Activated naive CD8-positive, alpha-beta T cell treated with anti-CD3 and anti-CD28 coated beads, Interleukin-2, amount 50 U/mL, for 24 hours (primary cell): ENCODE measurements around the gene LSM11.
A peak's percentile ranks its signal among the peaks of the same experiment; 100 is the strongest.
"Not testable (repeated sequence)": the region's sequence is repeated elsewhere in the genome, so short reads cannot be mapped to it uniquely, and the experiment has no call there.

Source experiments
- ATAC-seq: fragments of 150-1000 bp; cut with Tn5 transposase; one replicate; pipeline ENCODE4 v1.10.0; 2021
- DNase-seq: peaks from one replicate; pipeline ENCODE4 v3.0.0; 2021
- H3K27ac Mint-ChIP-seq: one replicate; pipeline ENCODE4 v1.8.0; 2021; ENCODE audit warnings: mild to moderate bottlenecking, mixed read lengths
- H3K27me3 Mint-ChIP-seq: one replicate; pipeline ENCODE4 v1.8.0; 2021; ENCODE audit warnings: mixed read lengths
- H3K36me3 Mint-ChIP-seq: one replicate; pipeline ENCODE4 v1.8.0; 2021; ENCODE audit warnings: low read depth, mixed read lengths
- H3K4me1 Mint-ChIP-seq: one replicate; pipeline ENCODE4 v1.8.0; 2021; ENCODE audit warnings: mixed read lengths
- H3K4me3 Mint-ChIP-seq: one replicate; pipeline ENCODE4 v1.8.0; 2021; ENCODE audit warnings: mild to moderate bottlenecking, moderate library complexity, mixed read lengths
- H3K9me3 Mint-ChIP-seq: one replicate; pipeline ENCODE4 v1.8.0; 2021; ENCODE audit warnings: mixed read lengths

Gene LSM11

DNA sequence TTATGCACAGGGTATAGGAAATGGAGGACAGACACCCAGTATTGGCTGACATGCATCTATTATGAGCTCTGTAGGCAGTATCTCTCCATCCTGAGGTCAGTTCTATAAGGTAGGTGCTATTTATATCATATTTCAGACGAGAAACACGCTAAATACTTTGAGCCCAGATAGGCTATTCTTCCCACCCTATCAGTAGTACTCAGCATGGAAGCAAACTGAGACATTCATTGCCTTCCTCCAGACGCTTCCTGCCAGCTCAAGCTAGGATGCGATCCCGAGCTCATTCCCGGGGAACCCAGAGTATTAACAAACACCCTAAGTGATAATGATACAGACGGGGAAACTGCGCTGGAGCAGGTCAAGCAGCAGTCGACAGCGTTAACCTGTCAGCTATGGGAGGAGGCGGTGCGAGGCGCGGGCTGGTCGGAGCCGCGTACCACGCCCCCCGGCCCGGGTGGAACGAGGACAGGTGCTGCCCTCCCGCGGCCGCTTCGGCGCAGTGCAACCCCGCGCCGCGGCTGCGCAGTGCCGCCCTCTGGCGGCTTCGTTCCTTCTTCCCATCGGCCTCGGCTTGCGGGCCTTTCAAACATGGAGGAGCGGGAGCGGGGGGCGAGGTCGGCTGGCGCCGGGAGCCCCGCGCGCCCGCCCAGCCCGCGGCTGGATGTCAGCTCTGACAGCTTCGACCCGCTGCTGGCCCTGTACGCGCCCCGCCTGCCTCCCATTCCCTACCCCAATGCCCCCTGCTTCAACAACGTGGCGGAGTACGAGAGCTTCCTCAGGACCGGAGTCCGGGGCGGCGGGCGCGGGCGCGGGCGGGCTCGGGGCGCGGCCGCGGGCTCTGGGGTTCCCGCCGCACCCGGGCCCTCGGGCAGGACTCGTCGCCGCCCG is at the start of gene LSM11:
TSS of gene LSM11 (plus strand) at position 550 of the 888 bp plus-strand sequence. CDS start at position 589, 39 bp downstream.
- ATAC-seq = peak; percentile 91
- Mint-ChIP-seq H3K27me3 (no peaks in the 10 kb centered on the region), H3K4me1 (peaks cover 34% of the 10 kb centered on the region), H3K27ac (peak within 1 kb of the TSS; percentile 89), H3K4me3 (peak within 1 kb of the TSS; percentile 93), H3K36me3 (peaks cover 9% of the 10 kb centered on the region), H3K9me3 (no peaks in the 10 kb centered on the region)
- peak; percentile 93 for DNase-seq

DNA sequence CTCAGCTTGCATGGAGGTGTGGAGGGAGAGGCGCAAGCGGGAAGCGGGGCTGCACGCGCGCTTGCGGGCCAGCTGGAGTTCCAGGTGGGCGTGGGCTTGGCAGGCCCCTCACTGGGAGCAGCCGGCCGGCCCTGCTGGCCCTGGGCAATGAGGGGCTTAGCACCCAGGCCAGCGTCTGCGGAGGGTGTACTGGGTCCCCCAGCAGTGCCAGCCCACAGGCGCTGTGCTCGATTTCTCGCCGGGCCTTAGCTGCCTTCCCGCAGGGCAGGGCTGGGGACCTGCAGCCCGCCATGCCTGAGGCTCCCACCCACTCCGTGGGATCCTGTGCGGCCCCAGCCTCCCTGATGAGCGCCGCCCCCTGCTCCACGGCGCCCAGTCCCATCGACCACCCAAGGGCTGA is 49.7 kb upstream of the LSM11 start:
- not testable (repeated sequence) for DNase-seq, H3K4me3 Mint-ChIP-seq, H3K27ac Mint-ChIP-seq, H3K4me1 Mint-ChIP-seq, ATAC-seq, H3K36me3 Mint-ChIP-seq
- peaks cover 11% of the 10 kb centered on the region for H3K27me3 Mint-ChIP-seq
- peaks cover 11% of the 10 kb centered on the region for H3K9me3 Mint-ChIP-seq

DNA sequence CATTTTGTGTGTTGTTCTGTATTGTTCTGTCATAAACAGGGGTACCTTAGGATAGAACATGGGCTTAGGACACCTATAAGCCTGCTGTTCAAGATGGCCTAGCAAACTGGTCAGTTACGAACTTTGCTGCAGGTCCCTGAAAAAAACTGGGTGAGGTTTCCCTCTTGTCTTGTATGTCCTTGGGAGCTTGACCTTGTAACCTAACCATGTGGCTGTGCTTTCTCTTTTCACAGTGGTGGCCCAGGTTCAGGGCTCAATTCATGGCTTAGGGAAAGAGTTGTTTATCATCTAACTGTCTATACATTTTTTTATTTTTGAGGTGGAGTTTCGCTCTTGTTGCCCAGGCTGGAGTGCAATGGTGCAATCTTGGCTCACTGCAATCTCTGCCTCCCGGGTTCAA is 47.4 kb upstream of the LSM11 start:
- not testable (repeated sequence) for H3K36me3 Mint-ChIP-seq, H3K27ac Mint-ChIP-seq, DNase-seq, H3K27me3 Mint-ChIP-seq, H3K4me1 Mint-ChIP-seq, H3K4me3 Mint-ChIP-seq, ATAC-seq
- peaks cover 11% of the 10 kb centered on the region for H3K9me3 Mint-ChIP-seq

DNA sequence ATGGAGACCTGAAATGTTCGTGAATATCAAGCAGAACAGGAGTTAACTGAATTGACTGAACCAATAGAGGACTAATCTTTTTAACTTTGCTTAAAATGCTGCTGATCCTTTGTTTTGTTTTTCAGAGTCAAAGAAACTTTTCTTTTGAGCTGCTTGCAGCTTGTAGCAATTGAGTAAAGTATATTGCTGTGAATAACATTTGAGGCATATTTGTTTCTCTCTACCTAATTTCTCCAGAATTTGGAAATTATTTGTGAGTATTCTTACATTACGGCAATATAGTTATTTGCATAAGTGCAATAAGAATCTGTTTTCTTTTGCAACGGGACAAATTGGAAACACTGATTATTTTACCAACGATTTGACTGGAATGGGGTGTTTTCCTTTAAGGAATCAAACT is 44.8 kb upstream of the LSM11 start:
- H3K4me1 Mint-ChIP-seq, H3K4me3 Mint-ChIP-seq, ATAC-seq, DNase-seq, H3K27ac Mint-ChIP-seq, H3K9me3 Mint-ChIP-seq, H3K27me3 Mint-ChIP-seq, H3K36me3 Mint-ChIP-seq: not testable (repeated sequence)

DNA sequence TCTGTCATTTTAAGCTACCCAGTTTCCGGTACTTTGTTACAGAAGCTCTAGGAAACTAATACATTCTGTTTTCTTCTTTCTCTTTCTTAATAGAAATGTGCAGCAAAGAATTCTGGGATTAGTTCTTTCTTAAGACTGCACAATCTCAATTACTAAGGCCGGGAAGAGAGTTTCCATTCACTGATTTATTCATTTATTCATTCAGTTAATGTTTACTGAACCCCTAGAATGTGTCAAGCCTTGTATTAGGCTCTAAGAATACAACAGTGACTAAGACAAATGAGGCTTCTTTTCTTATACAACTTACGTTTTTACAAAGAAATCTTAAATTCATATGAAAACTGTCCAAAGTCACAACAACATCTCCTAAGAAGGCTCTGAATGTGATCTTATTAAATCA is 39.8 kb upstream of the LSM11 start:
- Mint-ChIP-seq H3K27ac (no peak overlapping the region), H3K36me3 (no peaks in the 10 kb centered on the region), H3K27me3 (peaks cover 14% of the 10 kb centered on the region), H3K4me3 (no peak overlapping the region), H3K9me3 (peaks cover 4% of the 10 kb centered on the region), H3K4me1 (no peaks in the 10 kb centered on the region)
- DNase-seq (no peak), ATAC-seq (no peak)

DNA sequence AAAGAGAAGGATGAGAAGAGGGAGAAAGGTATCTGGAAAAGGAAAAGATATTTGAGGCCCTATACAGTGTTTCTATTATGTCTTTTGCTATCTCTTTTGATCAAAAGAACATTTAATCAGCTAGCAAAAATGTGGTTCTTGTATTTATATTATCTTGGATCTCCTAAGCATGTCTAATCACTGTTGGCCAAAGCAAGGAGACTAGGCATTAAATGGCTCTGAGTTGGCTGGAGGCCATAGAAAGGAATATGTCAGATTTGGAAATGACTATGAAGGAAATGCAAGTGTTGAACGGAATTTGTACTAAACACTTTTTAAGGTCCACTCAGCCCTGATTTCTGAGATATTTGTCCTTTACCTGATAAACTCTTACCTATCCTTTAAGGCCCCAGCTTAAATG is 34.6 kb upstream of the LSM11 start:
- H3K27me3 Mint-ChIP-seq = peaks cover 16% of the 10 kb centered on the region
- no peak overlapping the region for H3K27ac Mint-ChIP-seq
- no peaks in the 10 kb centered on the region for H3K4me1 Mint-ChIP-seq
- no peaks in the 10 kb centered on the region for H3K36me3 Mint-ChIP-seq
- H3K9me3 Mint-ChIP-seq = no peaks in the 10 kb centered on the region
- ATAC-seq (no peak), DNase-seq (no peak)
- H3K4me3 Mint-ChIP-seq = no peak overlapping the region

DNA sequence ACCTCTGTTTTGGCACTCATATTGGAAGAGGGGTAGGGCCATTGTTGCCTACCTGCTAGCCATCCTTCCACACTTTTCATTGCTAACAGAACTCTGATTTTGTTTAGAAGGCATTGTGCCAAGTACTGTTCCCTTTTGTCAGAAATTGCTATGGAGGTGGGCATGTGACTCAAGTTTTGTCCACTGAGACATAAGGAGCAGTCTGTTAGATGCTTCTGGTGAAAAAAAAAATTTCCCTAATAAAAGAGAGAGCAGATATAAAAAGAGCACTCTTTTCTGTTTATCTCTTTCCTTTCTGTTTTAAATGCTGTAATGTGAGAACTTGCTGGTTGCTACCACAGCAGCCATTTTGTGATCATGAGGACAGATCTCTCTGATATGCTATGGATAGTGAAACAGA is 34.2 kb upstream of the LSM11 start:
- DNase-seq (no peak), ATAC-seq (no peak)
- Mint-ChIP-seq H3K4me3 (no peak overlapping the region), H3K4me1 (no peaks in the 10 kb centered on the region), H3K27me3 (peaks cover 16% of the 10 kb centered on the region), H3K9me3 (no peaks in the 10 kb centered on the region), H3K36me3 (no peaks in the 10 kb centered on the region), H3K27ac (no peak overlapping the region)

DNA sequence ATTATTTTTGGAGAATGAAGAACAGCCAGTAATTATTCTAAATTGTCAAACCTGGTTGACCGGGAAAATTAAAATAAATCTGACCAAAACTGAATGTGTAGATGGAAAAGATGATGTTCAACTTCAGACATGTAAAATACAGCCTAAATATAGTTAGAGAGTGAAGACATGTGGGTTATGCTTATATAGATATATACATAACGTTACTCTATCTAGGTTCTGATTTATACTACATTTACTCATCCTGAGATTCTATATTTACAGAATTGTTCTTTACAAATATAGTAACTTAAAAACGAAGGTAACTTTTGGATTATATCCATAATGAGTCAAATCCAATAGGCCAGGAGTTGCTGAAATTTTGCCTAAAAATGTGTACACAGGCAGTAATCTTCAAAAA is 33.1 kb upstream of the LSM11 start:
- H3K9me3 Mint-ChIP-seq = no peaks in the 10 kb centered on the region
- H3K27ac Mint-ChIP-seq = no peak overlapping the region
- no peaks in the 10 kb centered on the region for H3K36me3 Mint-ChIP-seq
- DNase-seq (no peak), ATAC-seq (no peak)
- no peaks in the 10 kb centered on the region for H3K4me1 Mint-ChIP-seq
- H3K27me3 Mint-ChIP-seq = peaks cover 9% of the 10 kb centered on the region
- no peak overlapping the region for H3K4me3 Mint-ChIP-seq

DNA sequence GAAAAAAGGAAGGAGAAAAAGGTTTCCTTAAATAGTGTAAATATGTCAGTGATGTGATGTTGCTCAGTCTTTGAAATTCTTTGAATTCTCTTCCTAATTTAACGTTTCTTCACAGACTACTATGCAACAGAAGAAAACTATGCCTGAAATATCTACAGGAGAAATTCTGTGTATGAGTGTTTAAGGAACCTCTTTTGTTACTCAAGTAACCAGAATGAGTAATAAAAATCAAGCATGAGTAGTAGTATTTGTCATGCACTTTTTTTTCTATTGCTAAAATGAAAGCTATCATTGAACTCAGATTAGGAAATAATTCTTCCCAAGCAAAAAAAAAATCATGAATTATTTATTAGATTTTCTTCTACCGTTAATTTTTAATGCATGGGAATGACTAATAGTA is 32.6 kb upstream of the LSM11 start:
- Mint-ChIP-seq H3K36me3 (no peaks in the 10 kb centered on the region), H3K4me3 (no peak overlapping the region), H3K4me1 (no peaks in the 10 kb centered on the region), H3K9me3 (no peaks in the 10 kb centered on the region), H3K27me3 (peaks cover 8% of the 10 kb centered on the region), H3K27ac (no peak overlapping the region)
- no peak for ATAC-seq
- DNase-seq = no peak

DNA sequence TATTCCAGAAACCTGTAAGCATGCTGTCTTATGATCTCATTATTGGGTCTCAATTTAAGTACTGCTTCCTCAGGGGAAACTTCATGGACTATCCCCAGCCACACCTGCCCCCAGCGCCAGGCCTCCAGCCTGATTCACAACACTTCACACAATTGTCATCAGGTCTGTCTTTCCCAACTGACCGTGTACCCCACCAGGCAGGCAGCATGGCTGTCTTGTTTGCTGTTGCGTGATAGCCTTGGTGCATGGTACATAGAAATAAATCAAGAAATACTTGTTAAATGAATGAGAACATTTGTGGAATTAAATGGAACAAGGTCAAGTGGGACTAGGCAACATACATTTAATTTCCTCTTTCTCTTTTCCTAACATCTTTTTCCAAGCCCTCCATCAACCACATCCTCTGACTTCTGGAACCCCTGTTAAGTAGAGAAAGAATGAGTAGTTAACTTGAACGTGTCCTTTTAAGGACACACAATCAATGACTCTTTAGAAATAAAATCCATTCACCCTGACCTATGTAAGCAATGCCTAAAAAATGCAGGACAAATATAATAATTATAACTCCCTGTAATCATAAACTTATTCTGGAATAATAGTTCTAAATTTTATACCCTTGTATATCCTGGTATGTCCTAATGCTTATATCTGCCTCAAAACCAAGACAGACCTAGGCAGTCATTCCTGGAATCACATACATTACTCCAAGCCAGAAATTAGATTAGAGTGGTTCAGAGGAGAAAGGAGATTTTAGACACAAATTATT is 29.5 kb upstream of the LSM11 start:
- no peaks in the 10 kb centered on the region for H3K9me3 Mint-ChIP-seq

DNA sequence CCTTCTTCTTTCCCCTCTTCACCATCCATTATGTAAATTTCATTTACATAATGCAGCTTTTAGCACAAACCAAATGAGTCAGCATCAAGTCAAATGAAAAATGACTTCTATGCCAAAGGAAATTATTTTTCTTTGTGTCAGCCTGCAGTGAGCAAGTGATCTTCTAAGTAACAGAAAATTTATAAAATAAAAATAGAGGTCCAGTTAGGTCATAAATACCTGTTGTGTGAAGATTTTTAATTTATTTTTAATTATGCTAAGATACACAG is 29.0 kb upstream of the LSM11 start:
- no peak overlapping the region for H3K27ac Mint-ChIP-seq
- no peak overlapping the region for H3K4me3 Mint-ChIP-seq
- peaks cover 4% of the 10 kb centered on the region for H3K36me3 Mint-ChIP-seq
- H3K4me1 Mint-ChIP-seq = peaks cover 11% of the 10 kb centered on the region
- ATAC-seq = no peak
- H3K9me3 Mint-ChIP-seq = no peaks in the 10 kb centered on the region
- no peak for DNase-seq
- no peaks in the 10 kb centered on the region for H3K27me3 Mint-ChIP-seq

More for the DNA sequence above, 29.5 kb upstream of the LSM11 start:
- Mint-ChIP-seq H3K27me3 (no peaks in the 10 kb centered on the region), H3K36me3 (peaks cover 4% of the 10 kb centered on the region), H3K27ac (no peak overlapping the region), H3K4me3 (no peak overlapping the region), H3K4me1 (peaks cover 11% of the 10 kb centered on the region)
- DNase-seq (no peak), ATAC-seq (no peak)

DNA sequence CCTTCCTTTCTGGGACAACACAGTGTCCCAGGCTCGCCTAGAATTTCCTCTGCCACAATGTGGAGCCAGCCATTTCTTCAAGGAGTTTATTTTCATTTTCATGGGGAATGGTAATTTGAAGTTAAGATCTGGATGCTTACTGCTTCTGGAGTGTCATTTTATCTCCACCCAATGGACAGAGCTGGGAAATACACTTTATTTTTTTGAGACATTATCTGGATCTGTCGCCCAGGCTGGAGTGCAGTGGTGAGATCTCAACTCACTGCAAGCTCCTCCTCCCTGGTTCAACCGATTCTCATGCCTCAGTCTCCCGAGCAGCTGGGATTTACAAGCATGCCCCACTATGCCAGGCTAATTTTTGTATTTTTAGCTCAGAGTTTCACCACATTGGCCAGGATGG is 25.0 kb upstream of the LSM11 start:
- DNase-seq = no peak
- H3K27ac Mint-ChIP-seq = no peak overlapping the region
- no peaks in the 10 kb centered on the region for H3K27me3 Mint-ChIP-seq
- peak; percentile 76 for ATAC-seq
- peaks cover 3% of the 10 kb centered on the region for H3K9me3 Mint-ChIP-seq
- H3K4me1 Mint-ChIP-seq = peaks cover 11% of the 10 kb centered on the region
- peaks cover 7% of the 10 kb centered on the region for H3K36me3 Mint-ChIP-seq
- H3K4me3 Mint-ChIP-seq = no peak overlapping the region

DNA sequence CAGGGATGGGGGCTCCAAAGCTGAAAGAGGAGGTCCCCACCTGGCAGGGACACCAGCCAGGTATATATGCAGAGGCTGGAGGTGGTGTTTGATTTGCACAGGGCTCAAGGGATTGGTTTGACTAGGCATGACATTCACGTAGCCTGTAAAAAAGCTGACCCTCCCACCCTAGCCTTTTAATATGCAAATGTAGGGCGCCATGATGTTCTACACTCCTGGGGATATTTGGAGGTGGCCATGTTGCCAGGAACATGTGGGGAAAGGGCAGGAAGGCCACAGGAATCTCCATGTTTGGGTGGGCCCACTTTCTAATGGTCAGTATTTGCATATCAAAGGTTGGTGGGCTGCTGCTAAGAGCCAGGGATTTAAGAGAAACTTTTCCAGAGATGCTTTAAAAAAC is 24.3 kb upstream of the LSM11 start:
- ATAC-seq (no peak), DNase-seq (no peak)
- Mint-ChIP-seq H3K4me3 (no peak overlapping the region), H3K9me3 (peaks cover 3% of the 10 kb centered on the region), H3K27ac (no peak overlapping the region), H3K27me3 (no peaks in the 10 kb centered on the region), H3K36me3 (peaks cover 9% of the 10 kb centered on the region), H3K4me1 (peaks cover 11% of the 10 kb centered on the region)

DNA sequence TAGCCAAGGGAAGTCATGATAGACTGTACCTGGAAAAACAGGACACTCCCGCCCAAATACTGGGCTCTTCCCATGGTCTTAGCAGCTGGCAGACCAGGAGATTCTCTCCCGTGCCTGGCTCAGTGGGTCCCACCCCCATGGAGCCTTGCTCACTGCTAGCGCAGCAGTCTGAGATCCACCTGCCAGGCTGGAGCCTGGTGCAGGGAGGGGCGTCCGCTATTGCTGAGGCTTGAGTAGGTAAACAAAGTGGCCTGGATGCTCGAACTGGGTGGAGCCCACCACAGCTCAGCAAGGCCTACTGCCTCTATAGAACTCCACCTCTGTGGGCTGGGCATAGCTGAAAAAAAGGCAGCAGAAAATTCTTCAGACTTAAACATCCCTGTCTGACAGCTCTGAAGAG is 22.4 kb upstream of the LSM11 start:
- H3K4me3 Mint-ChIP-seq = no peak overlapping the region
- H3K4me1 Mint-ChIP-seq = peaks cover 17% of the 10 kb centered on the region
- DNase-seq (no peak), ATAC-seq (no peak)
- no peaks in the 10 kb centered on the region for H3K27me3 Mint-ChIP-seq
- H3K36me3 Mint-ChIP-seq = peaks cover 9% of the 10 kb centered on the region
- H3K27ac Mint-ChIP-seq = no peak overlapping the region
- H3K9me3 Mint-ChIP-seq = peaks cover 7% of the 10 kb centered on the region

DNA sequence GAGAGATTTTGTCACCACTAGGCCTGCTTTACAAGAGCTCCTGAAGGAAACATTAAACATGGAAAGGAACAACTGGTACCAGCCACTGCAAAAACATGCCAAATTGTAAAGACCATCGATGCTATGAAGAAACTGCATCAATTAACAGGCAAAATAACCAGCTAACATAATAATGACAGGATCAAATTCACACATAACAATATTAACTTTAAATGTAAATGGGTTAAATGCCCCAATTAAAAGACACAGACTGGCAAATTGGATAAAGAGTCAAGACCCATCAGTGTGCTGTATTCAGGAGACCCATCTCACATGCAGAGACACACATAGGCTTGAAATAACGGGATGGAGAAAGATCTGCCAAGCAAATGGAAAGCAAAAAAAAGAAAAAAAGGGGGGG is 20.6 kb upstream of the LSM11 start:
- not testable (repeated sequence) for H3K9me3 Mint-ChIP-seq, DNase-seq, H3K27ac Mint-ChIP-seq, H3K4me3 Mint-ChIP-seq, ATAC-seq, H3K27me3 Mint-ChIP-seq
- Mint-ChIP-seq H3K4me1 (peaks cover 15% of the 10 kb centered on the region), H3K36me3 (peaks cover 12% of the 10 kb centered on the region)
